Activated naive CD8-positive, alpha-beta T cell treated with anti-CD3 and anti-CD28 coated beads, Interleukin-2, amount 50 U/mL, for 24 hours (primary cell): ENCODE measurements around the gene SKP1.

Experiments used
- ATAC-seq: fragments of 150-1000 bp; cut with Tn5 transposase; one replicate; pipeline ENCODE4 v1.10.0; 2021
- DNase-seq: peaks from one replicate; pipeline ENCODE4 v3.0.0; 2021
- H3K27ac Mint-ChIP-seq: one replicate; pipeline ENCODE4 v1.8.0; 2021; ENCODE audit warnings: mild to moderate bottlenecking, mixed read lengths
- H3K27me3 Mint-ChIP-seq: one replicate; pipeline ENCODE4 v1.8.0; 2021; ENCODE audit warnings: mixed read lengths
- H3K36me3 Mint-ChIP-seq: one replicate; pipeline ENCODE4 v1.8.0; 2021; ENCODE audit warnings: low read depth, mixed read lengths
- H3K4me1 Mint-ChIP-seq: one replicate; pipeline ENCODE4 v1.8.0; 2021; ENCODE audit warnings: mixed read lengths
- H3K4me3 Mint-ChIP-seq: one replicate; pipeline ENCODE4 v1.8.0; 2021; ENCODE audit warnings: mild to moderate bottlenecking, moderate library complexity, mixed read lengths
- H3K9me3 Mint-ChIP-seq: one replicate; pipeline ENCODE4 v1.8.0; 2021; ENCODE audit warnings: mixed read lengths

The SKP1 gene

GRCh38 chr5:134131578-134132350 lies 45.0 kb downstream of the SKP1 start:
- H3K9me3 Mint-ChIP-seq, result no peaks in the 10 kb centered on the region
- H3K4me3 Mint-ChIP-seq, result peak overlapping the region; percentile 56
- H3K4me1 Mint-ChIP-seq, result peaks cover 94% of the 10 kb centered on the region
- H3K27me3 Mint-ChIP-seq, result no peaks in the 10 kb centered on the region
- H3K36me3 Mint-ChIP-seq, result peaks cover 32% of the 10 kb centered on the region
- H3K27ac Mint-ChIP-seq, result peak overlapping the region; percentile 95
- ATAC-seq, result peak; percentile 5
- no peak for DNase-seq

- peak; percentile 60 for ATAC-seq
Measured at GRCh38 chr5:134131165-134131564, 45.6 kb downstream of the SKP1 start.

GRCh38 chr5:134130239-134130945 lies 46.4 kb downstream of the SKP1 start:
- Mint-ChIP-seq H3K4me3 (peak overlapping the region; percentile 56), H3K9me3 (no peaks in the 10 kb centered on the region), H3K27ac (peak overlapping the region; percentile 95), H3K27me3 (no peaks in the 10 kb centered on the region), H3K36me3 (peaks cover 27% of the 10 kb centered on the region), H3K4me1 (peaks cover 97% of the 10 kb centered on the region)
- DNase-seq (no peak), ATAC-seq (no peak)

More at GRCh38 chr5:134131165-134131564, 45.6 kb downstream of the SKP1 start:
- Mint-ChIP-seq H3K9me3 (no peaks in the 10 kb centered on the region), H3K4me3 (peak overlapping the region; percentile 56), H3K4me1 (peaks cover 96% of the 10 kb centered on the region), H3K27ac (peak overlapping the region; percentile 95), H3K27me3 (no peaks in the 10 kb centered on the region), H3K36me3 (peaks cover 30% of the 10 kb centered on the region)
- peak; percentile 69 for DNase-seq

GRCh38 chr5:134129411-134130238 lies 47.1 kb downstream of the SKP1 start:
- H3K27me3 Mint-ChIP-seq, result no peaks in the 10 kb centered on the region
- DNase-seq (no peak), ATAC-seq (no peak)
- peak overlapping the region; percentile 95 for H3K27ac Mint-ChIP-seq
- peaks cover 23% of the 10 kb centered on the region for H3K36me3 Mint-ChIP-seq
- H3K4me1 Mint-ChIP-seq, result peaks cover 97% of the 10 kb centered on the region
- no peaks in the 10 kb centered on the region for H3K9me3 Mint-ChIP-seq
- H3K4me3 Mint-ChIP-seq, result peak overlapping the region; percentile 67

- Mint-ChIP-seq H3K9me3 (no peaks in the 10 kb centered on the region), H3K27ac (peak overlapping the region; percentile 95), H3K27me3 (no peaks in the 10 kb centered on the region), H3K4me3 (peak overlapping the region; percentile 67), H3K4me1 (peaks cover 100% of the 10 kb centered on the region), H3K36me3 (peaks cover 22% of the 10 kb centered on the region)
- DNase-seq (no peak), ATAC-seq (no peak)
Measured at GRCh38 chr5:134128648-134128995, 48.1 kb downstream of the SKP1 start.

GRCh38 chr5:134127988-134128647 lies 48.6 kb downstream of the SKP1 start:
- DNase-seq (no peak), ATAC-seq (no peak)
- Mint-ChIP-seq H3K9me3 (no peaks in the 10 kb centered on the region), H3K36me3 (peaks cover 24% of the 10 kb centered on the region), H3K27ac (peak overlapping the region; percentile 95), H3K27me3 (no peaks in the 10 kb centered on the region), H3K4me1 (peaks cover 100% of the 10 kb centered on the region), H3K4me3 (peak overlapping the region; percentile 67)

- no peaks in the 10 kb centered on the region for H3K9me3 Mint-ChIP-seq
- DNase-seq (peak; percentile 69), ATAC-seq (peak; percentile 27)
- peak overlapping the region; percentile 95 for H3K27ac Mint-ChIP-seq
- peaks cover 20% of the 10 kb centered on the region for H3K36me3 Mint-ChIP-seq
- H3K27me3 Mint-ChIP-seq, result no peaks in the 10 kb centered on the region
- peak overlapping the region; percentile 67 for H3K4me3 Mint-ChIP-seq
- H3K4me1 Mint-ChIP-seq, result peaks cover 100% of the 10 kb centered on the region
Measured at GRCh38 chr5:134127376-134127861, 49.3 kb downstream of the SKP1 start.

- H3K4me1 Mint-ChIP-seq, result peaks cover 99% of the 10 kb centered on the region
Measured at GRCh38 chr5:134125039-134126015, 51.4 kb downstream of the SKP1 start.

GRCh38 chr5:134124289-134125038 lies 52.3 kb downstream of the SKP1 start:
- Mint-ChIP-seq H3K4me1 (peaks cover 99% of the 10 kb centered on the region), H3K27me3 (no peaks in the 10 kb centered on the region), H3K36me3 (peaks cover 22% of the 10 kb centered on the region), H3K4me3 (peak overlapping the region; percentile 57), H3K27ac (peak overlapping the region; percentile 95), H3K9me3 (no peaks in the 10 kb centered on the region)
- DNase-seq, result no peak
- no peak for ATAC-seq

More at GRCh38 chr5:134125039-134126015, 51.4 kb downstream of the SKP1 start:
- Mint-ChIP-seq H3K9me3 (no peaks in the 10 kb centered on the region), H3K4me3 (peak overlapping the region; percentile 57), H3K36me3 (peaks cover 18% of the 10 kb centered on the region), H3K27ac (peak overlapping the region; percentile 95), H3K27me3 (no peaks in the 10 kb centered on the region)
- peak; percentile 13 for ATAC-seq
- DNase-seq, result no peak

- H3K27me3 Mint-ChIP-seq, result no peaks in the 10 kb centered on the region
- H3K9me3 Mint-ChIP-seq, result no peaks in the 10 kb centered on the region
- peaks cover 99% of the 10 kb centered on the region for H3K4me1 Mint-ChIP-seq
- H3K4me3 Mint-ChIP-seq, result peak overlapping the region; percentile 20
- H3K27ac Mint-ChIP-seq, result peak overlapping the region; percentile 88
- H3K36me3 Mint-ChIP-seq, result peaks cover 22% of the 10 kb centered on the region
- DNase-seq, result no peak
- ATAC-seq, result no peak
Measured at GRCh38 chr5:134123360-134123759, 53.4 kb downstream of the SKP1 start.

- ATAC-seq, result no peak
- no peaks in the 10 kb centered on the region for H3K27me3 Mint-ChIP-seq
- no peak for DNase-seq
- peaks cover 22% of the 10 kb centered on the region for H3K36me3 Mint-ChIP-seq
- H3K4me1 Mint-ChIP-seq, result peaks cover 99% of the 10 kb centered on the region
- no peak overlapping the region for H3K4me3 Mint-ChIP-seq
- H3K27ac Mint-ChIP-seq, result peak overlapping the region; percentile 26
- H3K9me3 Mint-ChIP-seq, result no peaks in the 10 kb centered on the region
Measured at GRCh38 chr5:134122530-134122929, 54.2 kb downstream of the SKP1 start.

- Mint-ChIP-seq H3K9me3 (no peaks in the 10 kb centered on the region), H3K4me1 (peaks cover 99% of the 10 kb centered on the region), H3K4me3 (peak overlapping the region; percentile 54), H3K36me3 (peaks cover 32% of the 10 kb centered on the region), H3K27me3 (no peaks in the 10 kb centered on the region), H3K27ac (peak overlapping the region; percentile 30)
- no peak for DNase-seq
- ATAC-seq, result no peak
Measured at GRCh38 chr5:134120386-134121138, 56.2 kb downstream of the SKP1 start.
